Central memory CD4-positive, alpha-beta T cell (primary cell): ENCODE data around the gene LNX1.

ENCODE experiments used
- DNase-seq: peaks from one replicate; pipeline ENCODE4 v3.0.0; 2022

Gene LNX1

DNA sequence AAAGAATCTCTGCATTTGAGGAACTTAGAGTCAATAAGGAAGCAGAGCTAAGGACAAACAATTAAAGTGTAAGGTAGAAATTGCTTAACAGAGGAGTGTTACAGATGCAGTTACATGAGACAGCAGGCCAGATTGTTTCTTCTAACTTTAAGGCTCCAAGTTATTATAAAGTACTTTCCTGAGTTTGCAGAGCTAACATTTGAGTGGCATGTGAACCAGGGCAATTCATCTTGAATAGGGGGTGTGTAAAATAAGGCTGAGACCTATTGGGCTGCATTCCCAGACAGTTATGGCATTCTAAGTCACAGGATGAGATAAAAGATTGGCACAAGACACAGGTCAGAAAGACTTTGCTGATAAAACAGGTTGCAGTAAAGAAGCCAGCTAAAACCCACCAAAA lies 7.6 kb upstream of the LNX1 start:
- DNase-seq = no peak

GRCh38 chr4:53598483-53598882 lies 7.2 kb upstream of the LNX1 start:
- no peak for DNase-seq

DNA sequence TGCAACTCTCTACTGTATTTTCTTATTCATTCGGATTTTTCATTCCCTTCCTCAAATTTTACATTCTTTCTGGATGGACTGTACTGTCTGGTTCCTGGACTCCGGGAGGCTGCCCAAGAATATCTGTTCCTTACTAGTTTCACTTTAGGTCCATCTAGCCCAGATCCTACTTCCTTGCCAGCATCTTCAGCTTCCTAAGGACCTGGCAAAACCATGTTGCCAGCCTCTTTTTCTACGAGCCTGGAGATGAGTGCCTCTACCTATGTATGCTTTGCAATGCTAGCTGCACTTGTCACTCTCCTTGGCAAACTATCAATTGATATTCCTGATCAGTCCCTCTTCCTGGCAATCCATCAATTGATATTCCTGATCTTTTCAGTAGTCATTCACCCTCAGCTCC lies 5.6 kb upstream of the LNX1 start:
- DNase-seq = no peak

DNA sequence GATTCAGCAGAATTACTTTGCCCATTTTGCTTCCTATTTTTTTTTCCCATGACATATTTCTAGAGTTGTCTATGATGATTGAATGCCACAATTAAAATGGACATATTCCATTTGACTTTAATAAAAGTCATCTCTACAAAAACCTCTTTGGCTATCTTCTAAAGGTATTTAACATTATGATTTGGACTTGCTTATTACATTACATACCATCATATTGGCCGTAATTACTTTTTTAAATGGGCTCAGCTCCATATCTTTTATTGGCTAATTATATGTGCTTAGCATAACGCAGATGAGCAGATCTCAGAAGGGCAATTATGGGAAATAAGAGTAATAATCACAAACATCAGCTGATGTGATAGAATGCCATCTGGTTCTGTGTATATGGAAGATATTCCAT lies 4.5 kb upstream of the LNX1 start:
- DNase-seq = no peak

- no peak for DNase-seq
These were observed 3.9 kb upstream of the LNX1 start for GRCh38 chr4:53595204-53595603.

DNA sequence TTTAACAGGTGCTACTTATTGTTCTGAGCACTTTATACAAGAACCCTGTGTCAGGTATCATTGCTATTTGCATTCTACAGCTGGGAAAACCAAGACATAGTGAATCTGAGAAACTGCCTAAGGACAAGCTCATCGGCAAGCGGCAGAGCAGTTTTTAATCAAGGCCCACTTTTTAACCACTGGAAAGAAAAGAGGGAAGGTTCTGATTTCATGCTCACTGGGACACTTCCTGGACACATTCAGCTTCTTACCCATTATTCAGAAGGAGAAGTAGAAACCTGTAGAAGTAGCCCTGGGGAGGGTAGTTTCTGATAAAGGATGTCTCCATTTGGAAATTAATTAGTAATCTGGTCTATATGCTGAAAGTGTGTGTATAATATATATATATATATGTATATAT lies 2.5 kb upstream of the LNX1 start:
- no peak for DNase-seq

GRCh38 chr4:53592686-53593501 lies 1.6 kb upstream of the LNX1 start:
- DNase-seq = no peak

GRCh38 chr4:53592122-53592521 lies 836 bp upstream of the LNX1 start:
- no peak for DNase-seq

DNA sequence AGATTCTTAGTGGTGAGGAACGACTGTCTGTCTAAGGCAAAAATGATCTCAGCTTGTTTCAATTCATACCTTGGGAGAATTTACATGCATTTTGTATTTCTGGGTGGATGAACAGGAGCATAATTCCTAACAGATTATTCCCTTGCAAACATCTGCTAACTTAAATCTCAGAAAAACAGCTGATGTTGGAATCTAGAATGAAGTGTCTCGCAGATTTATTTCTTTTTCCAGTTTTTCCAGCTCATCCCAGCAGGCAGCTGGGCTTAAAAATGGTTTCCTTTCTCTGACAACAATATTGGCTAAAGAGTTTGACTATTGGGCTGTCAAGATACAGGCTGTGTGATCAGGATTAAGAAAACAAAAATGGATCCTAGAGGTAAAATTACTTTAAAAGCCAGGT lies 1.1 kb downstream of the LNX1 start:
- DNase-seq = no peak

- DNase-seq = no peak
These were observed 1.8 kb downstream of the LNX1 start for GRCh38 chr4:53589511-53589910.

- DNase-seq = no peak
These were observed 4.2 kb downstream of the LNX1 start for GRCh38 chr4:53587135-53587534.

- DNase-seq = no peak
These were observed 5.0 kb downstream of the LNX1 start for GRCh38 chr4:53586121-53586816.

GRCh38 chr4:53584658-53585057 lies 6.6 kb downstream of the LNX1 start:
- no peak for DNase-seq

GRCh38 chr4:53583513-53583912 lies 7.8 kb downstream of the LNX1 start:
- DNase-seq = no peak

GRCh38 chr4:53582194-53582593 lies 9.1 kb downstream of the LNX1 start:
- DNase-seq = no peak

- DNase-seq = no peak
These were observed 11.0 kb downstream of the LNX1 start for GRCh38 chr4:53580274-53580673.

DNA sequence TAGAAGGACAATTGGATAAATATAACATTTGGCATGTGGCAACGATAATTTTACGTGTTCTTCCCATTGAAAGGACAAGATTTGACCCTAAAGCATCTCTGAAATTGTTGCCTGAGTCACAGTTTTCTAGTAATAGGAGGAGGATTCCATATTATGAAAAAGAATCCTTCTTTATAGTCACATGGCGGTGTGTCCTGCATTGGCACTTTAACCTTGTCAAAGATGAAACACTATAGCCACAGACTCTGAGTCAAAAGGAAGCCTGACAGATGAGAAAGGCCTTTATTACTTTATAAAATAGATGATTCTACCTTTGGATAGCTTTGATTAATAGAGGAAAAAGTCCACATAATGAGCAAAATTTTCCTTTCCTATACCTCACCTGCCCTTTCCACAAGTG lies 11.5 kb downstream of the LNX1 start:
- no peak for DNase-seq

DNA sequence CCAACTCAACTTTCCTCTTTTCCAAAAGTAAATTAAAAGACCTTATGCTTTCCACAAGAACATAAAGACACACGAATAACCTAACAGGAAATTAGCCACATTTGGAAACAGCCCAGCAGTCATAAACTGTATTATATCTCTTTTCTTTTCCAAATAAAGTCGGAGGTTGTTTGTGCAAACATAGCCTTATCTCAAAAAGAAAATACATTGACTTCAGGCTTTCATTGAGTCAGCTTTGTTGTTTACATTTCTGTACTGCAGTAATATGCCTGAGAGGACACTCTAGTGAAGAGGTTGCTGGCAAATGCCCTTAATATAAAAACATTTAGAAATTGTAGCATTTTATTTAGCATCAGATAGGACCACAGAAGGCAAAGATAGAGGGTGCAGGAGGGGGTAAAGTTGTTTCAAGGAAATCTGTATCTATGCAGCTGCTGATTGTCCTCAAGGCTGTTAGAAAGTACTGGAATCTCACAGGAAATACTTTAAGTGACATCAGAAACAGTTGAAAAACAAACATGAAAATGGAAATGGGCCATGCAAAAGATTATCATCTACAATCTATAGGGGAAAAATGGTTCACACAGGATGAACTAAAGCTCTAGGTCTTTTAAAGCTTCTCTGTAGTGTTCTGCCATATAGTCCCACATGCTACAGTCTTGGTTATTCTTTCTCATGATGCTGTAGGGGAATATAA lies 14.5 kb downstream of the LNX1 start:
- no peak for DNase-seq

- DNase-seq = no peak
These were observed 15.1 kb downstream of the LNX1 start for GRCh38 chr4:53576071-53576617.

DNA sequence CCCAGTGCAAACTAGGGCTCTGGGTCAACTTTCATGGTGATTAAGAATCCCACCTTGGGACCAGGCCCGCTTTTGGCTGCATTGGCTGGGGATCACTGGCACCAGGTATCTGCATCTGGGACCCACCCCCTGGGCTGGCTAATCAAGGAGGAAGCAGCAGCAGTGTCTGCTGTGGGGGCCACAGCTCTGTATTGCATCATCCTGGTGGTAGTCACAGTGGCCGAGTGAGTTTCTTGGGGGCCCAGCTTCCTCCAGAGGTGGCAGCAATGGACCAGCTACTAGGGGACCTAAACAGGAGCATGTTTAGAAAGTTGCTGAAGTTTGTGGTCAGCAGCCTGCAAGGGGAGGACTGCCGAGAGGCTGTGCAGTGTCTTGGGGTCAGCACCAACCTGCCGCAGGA lies 15.7 kb downstream of the LNX1 start:
- no peak for DNase-seq

DNA sequence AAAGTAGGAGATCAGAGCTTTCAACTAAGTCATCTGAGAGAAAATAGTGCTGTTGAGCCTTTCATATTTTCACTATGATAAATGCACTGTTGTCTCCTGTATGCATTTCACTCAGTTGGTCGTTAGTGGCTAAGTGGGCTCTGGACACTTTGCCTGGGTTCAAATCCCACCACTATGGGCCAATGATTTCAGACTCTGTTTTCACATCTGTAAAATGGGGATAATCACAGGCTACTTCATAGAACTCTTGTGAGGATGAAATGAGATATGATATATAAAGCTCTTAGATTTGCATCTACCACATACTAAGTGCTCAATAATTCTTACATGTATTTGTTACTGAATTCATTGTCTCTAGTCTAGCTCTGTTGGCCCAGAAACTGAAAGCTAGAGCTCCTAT lies 16.8 kb downstream of the LNX1 start:
- DNase-seq = no peak

GRCh38 chr4:53573696-53574095 lies 17.6 kb downstream of the LNX1 start:
- no peak for DNase-seq

DNA sequence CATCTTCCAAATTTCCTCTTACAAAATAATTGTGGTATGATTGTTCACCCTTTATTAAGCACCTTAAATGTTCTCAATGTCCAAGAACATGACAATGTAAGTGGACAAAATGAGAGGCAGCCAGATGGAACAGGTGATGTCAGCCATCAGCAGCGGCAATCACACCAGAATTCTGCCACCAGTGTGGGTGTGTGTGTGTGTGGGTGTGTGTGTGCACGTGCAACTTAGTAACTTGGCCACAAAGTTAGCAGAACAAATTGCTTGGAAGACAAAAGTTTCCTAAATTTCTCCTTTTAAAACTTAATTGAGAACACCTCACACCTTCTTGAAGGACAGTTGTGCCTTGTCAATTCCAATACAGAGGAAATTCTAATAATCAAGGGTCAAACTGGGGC lies 18.7 kb downstream of the LNX1 start:
- DNase-seq = no peak
